ENCODE data around the gene CCDC92B.
"Not testable (repeated sequence)": the region's sequence is repeated elsewhere in the genome, so short reads cannot be mapped to it uniquely, and the experiment has no call there.

The CCDC92B gene

GRCh38 chr17:2701161-2701995 is 48.1 kb downstream of the CCDC92B start:
- TF ChIP-seq, protein P1, sequence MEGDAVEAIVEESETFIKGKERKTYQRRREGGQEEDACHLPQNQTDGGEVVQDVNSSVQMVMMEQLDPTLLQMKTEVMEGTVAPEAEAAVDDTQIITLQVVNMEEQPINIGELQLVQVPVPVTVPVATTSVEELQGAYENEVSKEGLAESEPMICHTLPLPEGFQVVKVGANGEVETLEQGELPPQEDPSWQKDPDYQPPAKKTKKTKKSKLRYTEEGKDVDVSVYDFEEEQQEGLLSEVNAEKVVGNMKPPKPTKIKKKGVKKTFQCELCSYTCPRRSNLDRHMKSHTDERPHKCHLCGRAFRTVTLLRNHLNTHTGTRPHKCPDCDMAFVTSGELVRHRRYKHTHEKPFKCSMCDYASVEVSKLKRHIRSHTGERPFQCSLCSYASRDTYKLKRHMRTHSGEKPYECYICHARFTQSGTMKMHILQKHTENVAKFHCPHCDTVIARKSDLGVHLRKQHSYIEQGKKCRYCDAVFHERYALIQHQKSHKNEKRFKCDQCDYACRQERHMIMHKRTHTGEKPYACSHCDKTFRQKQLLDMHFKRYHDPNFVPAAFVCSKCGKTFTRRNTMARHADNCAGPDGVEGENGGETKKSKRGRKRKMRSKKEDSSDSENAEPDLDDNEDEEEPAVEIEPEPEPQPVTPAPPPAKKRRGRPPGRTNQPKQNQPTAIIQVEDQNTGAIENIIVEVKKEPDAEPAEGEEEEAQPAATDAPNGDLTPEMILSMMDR (conservative IDR thresholded peaks at IDR 0.05): no peak
- H3K27ac ChIP-seq: no peak overlapping the region

GRCh38 chr17:2700491-2701141 is 48.8 kb downstream of the CCDC92B start:
- TF ChIP-seq, protein P1 (conservative IDR thresholded peaks at IDR 0.05): no peak
- H3K27ac ChIP-seq: no peak overlapping the region

- TF ChIP-seq, protein P1 (conservative IDR thresholded peaks at IDR 0.05): no peak
- no peak overlapping the region for H3K27ac ChIP-seq
Observed at GRCh38 chr17:2700030-2700490, 49.4 kb downstream of the CCDC92B start.

DNA sequence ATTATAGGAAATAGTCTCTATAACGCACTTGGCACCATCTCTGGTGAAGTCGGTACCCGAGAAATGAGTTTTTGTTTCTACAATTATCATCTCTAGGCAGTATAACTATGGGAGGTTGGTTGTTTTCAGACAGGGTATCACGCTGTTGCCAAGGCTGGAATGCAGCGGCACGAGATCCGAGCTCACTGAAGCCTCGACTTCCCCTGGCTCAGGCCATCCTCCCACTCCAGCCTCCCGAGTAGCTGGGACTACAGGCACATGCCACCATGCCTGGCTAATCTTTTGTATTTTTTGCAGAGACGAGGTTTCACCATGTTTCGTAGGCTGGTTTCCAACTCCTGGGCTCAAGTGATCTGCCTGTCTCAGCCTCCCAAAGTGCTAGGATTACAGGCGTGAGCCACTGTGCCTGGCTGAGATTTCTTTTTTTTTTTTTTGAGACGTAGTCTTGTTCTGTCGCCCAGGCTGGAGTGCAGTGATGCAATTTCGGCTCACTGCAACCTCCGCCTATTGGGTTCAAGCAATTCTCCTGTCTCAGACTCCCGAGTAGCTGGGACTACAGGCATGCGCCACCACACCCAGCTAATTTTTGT is 50.1 kb downstream of the CCDC92B start:
- H3K27ac ChIP-seq: not testable (repeated sequence)

DNA sequence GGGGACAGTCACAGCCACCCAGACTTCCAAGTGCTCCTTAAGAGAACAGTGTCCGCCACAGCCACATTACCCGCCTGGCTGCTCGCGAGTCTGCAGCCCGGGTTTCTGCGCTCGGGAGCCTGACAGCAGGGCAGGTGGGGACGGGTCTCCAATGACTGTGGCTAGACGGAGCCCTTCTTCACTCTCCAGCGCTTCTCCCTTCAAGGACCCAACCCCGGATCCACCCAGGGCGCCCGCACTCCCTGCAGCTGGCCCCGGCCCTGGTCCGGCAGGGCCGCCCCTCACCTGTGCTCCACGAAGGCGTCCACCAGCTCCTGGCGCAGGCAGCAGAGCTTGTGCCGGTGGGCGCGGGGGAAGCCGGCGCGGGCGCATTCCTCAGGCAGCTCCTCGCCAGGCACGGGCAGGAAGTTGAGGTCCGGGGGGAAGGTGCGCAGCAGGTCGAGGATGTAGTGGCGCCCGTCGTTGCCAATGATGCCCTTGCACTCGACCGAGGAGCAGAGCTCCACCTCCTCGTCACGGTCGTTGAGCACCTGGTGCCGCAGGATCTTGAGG is 51.8 kb downstream of the CCDC92B start:
- H3K27ac ChIP-seq: no peak overlapping the region
- TF ChIP-seq, protein P1 (conservative IDR thresholded peaks at IDR 0.05): no peak

DNA sequence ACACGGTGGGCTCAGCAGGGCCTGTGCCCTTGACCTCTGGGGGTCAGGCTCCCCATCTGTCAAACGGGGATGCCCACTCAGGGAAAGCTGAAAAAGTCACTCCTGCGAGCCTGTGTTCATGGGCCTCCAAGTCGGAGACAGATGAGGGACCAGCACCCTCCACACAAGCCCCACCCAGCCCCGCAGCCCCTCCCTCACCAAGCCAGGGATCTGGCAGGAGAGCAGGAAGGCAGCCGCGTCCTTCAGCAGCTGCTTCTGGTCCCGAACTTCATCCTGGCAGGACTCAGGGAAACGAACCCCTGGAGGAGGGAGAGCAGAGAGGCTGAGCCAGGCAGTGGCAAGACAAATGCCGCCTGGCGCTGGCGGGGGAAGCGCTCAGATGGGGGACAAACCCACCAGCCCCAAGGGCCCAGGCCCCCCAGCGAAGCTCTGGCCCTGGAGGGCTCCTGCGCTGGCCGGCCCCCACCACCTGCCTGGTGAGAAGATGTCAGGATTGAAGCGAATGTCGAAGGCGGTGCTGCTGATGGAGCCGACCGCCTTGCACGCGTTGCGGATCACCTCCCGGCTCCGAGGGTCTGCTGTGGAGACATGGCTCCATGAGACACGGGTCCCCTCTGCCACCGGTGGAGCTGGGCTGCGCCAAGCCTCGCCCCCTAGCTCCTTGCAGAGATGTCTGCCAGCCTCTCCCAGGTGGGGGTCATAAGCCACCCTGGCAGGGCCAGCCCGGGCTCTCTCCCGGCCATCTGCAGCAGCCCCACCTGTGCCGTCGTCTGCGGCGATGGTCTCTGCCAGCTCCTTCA is 53.3 kb downstream of the CCDC92B start:
- TF ChIP-seq, protein P1 (conservative IDR thresholded peaks at IDR 0.05): no peak
- no peak overlapping the region for H3K27ac ChIP-seq

- no peak overlapping the region for H3K27ac ChIP-seq
Observed at GRCh38 chr17:2695243-2695960, 54.0 kb downstream of the CCDC92B start.

More at GRCh38 chr17:2695243-2695960, 54.0 kb downstream of the CCDC92B start:
- TF ChIP-seq, protein P1 (conservative IDR thresholded peaks at IDR 0.05): no peak

Data from VCaP (cell line).